Astrocyte of the spinal cord (primary cell): Measurements from ENCODE around the gene CA5A.

ENCODE experiments used
- DNase-seq: peaks from one replicate; pipeline ENCODE4 v3.0.0; 2011; ENCODE audit warnings: low read depth, low spot score
- H3K4me3 ChIP-seq: 2 replicates; pipeline ENCODE4 v1.5.1; 2011; ENCODE audit warnings: low read depth, mild to moderate bottlenecking, low read length, moderate library complexity
- CTCF ChIP-seq: IDR thresholded peaks from 2 replicates; pipeline ENCODE4 v1.5.1; 2012; ENCODE audit warnings: low read depth, mild to moderate bottlenecking, low read length, inconsistent platforms
- in situ Hi-C: cut with HindIII; loops from 2 replicates; pipeline ENCODE4 v1.10.0; 2017; ENCODE audit warnings: low sequenced_read_pairs

CA5A gene

GRCh38 chr16:87961623-87962022, 25.3 kb upstream of the CA5A start:
- TF ChIP-seq CTCF, result no peak
- DNase-seq, result no peak
- in situ Hi-C loops, result no loop called here
- H3K4me3 ChIP-seq, result no peak overlapping the region

- no peak overlapping the region for H3K4me3 ChIP-seq
- in situ Hi-C loops, result no loop called here
- no peak for TF ChIP-seq CTCF
- no peak for DNase-seq
These were observed 24.5 kb upstream of the CA5A start for GRCh38 chr16:87960852-87961251.

GRCh38 chr16:87960296-87960695, 24.0 kb upstream of the CA5A start:
- no peak for DNase-seq
- H3K4me3 ChIP-seq, result no peak overlapping the region
- in situ Hi-C loops, result no loop called here
- TF ChIP-seq CTCF, result no peak

GRCh38 chr16:87959391-87959990, 23.2 kb upstream of the CA5A start:
- H3K4me3 ChIP-seq, result no peak overlapping the region
- in situ Hi-C loops, result no loop called here
- DNase-seq, result no peak
- no peak for TF ChIP-seq CTCF

GRCh38 chr16:87958632-87959031, 22.3 kb upstream of the CA5A start:
- no peak for TF ChIP-seq CTCF
- DNase-seq, result no peak
- in situ Hi-C loops, result no loop called here
- H3K4me3 ChIP-seq, result no peak overlapping the region

GRCh38 chr16:87957296-87958094, 21.2 kb upstream of the CA5A start:
- H3K4me3 ChIP-seq, result no peak overlapping the region
- no peak for DNase-seq
- in situ Hi-C loops, result no loop called here
- no peak for TF ChIP-seq CTCF
